T-cell (primary cell): ENCODE results near the gene MRM1. TPM values are rescaled to one million over a fixed set of nuclear protein-coding genes. Genes with fewer than 3 reads are reported as not detected.
A peak's percentile ranks its signal among the peaks of the same experiment; 100 is the strongest.

Experiments
- ATAC-seq, 4 experiments: fragments of 200-7000 bp in 3 of 4; fragments of 150-1000 bp in 1 of 4; cut with Tn5 transposase; replicated peaks in 1 of 4; 1 replicate in 3 of 4; 2 replicates in 1 of 4; pipeline ENCODE4 v1.10.0; 2021; ENCODE audit warnings: moderate library complexity in 3 of 4, mild to moderate bottlenecking in 2 of 4, moderate number of reproducible peaks in 1 of 4
- CTCF ChIA-PET, 2 donors: fragments of 300-600 bp; sonication (Branson Sonifier 250); formaldehyde crosslinking; loops; one replicate each; lab custom pipeline; 2022; ENCODE audit warnings: antibody characterized with exemption in 2 of 2; lab: Charles Lee
- POLR2A ChIA-PET, 2 donors: fragments of 300-600 bp; sonication (Branson Sonifier 250); formaldehyde crosslinking; loops; one replicate each; lab custom pipeline; 2022; ENCODE audit warnings: antibody characterized with exemption in 2 of 2; lab: Charles Lee
- DNase-seq, 35 experiments: peaks; one replicate each; pipeline versions ENCODE4 v3.0.0 to v3.0.0-alpha.2; 2013 to 2023
- H3K27ac ChIP-seq: one replicate; pipeline ENCODE4 v1.5.1; 2013; ENCODE audit warnings: low read length
- H3K27me3 ChIP-seq, 2 experiments: replicated peaks in 1 of 2; 1 replicate in 1 of 2; 2 replicates in 1 of 2; pipeline versions ENCODE4 v1.6.1 to v1.7.0; 2013; ENCODE audit warnings: low read length in 1 of 2, mixed read lengths in 1 of 2; ENCODE audit not compliant: control insufficient read depth in 2 of 2, insufficient read depth in 2 of 2; ENCODE audit errors: extremely low read depth in 1 of 2
- H3K36me3 ChIP-seq, 2 donors: 1 replicate in 1 of 2; 2 replicates in 1 of 2; pipeline versions ENCODE4 v1.6.1 to v1.7.0; 2013; ENCODE audit warnings: low read length in 1 of 2; ENCODE audit not compliant: control insufficient read depth in 2 of 2, insufficient read depth in 1 of 2; ENCODE audit errors: extremely low read depth in 1 of 2
- H3K4me1 ChIP-seq, 2 experiments: 1 replicate in 1 of 2; 2 replicates in 1 of 2; pipeline versions ENCODE4 v1.6.1 to v1.7.0; 2013; ENCODE audit warnings: low read length in 2 of 2, mixed read lengths in 1 of 2; ENCODE audit not compliant: insufficient read depth in 2 of 2, control insufficient read depth in 1 of 2; ENCODE audit errors: extremely low read depth in 1 of 2
- H3K4me3 ChIP-seq, 2 donors: 1 replicate in 1 of 2; 2 replicates in 1 of 2; pipeline versions ENCODE4 v1.5.1 to v1.7.0; 2013; ENCODE audit warnings: mild to moderate bottlenecking in 2 of 2, low read length in 1 of 2, moderate library complexity in 1 of 2; ENCODE audit not compliant: control insufficient read depth in 1 of 2; ENCODE audit errors: extremely low read depth in 1 of 2
- H3K9me3 ChIP-seq: 2 replicates; pipeline ENCODE4 v1.7.0; 2013
- H3K27ac Mint-ChIP-seq, 2 donors: one replicate each; pipeline ENCODE4 v1.8.0; 2020 to 2021; ENCODE audit warnings: mild to moderate bottlenecking in 2 of 2, mixed read lengths in 2 of 2
- H3K27me3 Mint-ChIP-seq, 2 donors: one replicate each; pipeline ENCODE4 v1.8.0; 2021 to 2022; ENCODE audit warnings: mixed read lengths in 2 of 2
- H3K36me3 Mint-ChIP-seq: one replicate; pipeline ENCODE4 v1.8.0; 2021; ENCODE audit warnings: mixed read lengths
- H3K4me1 Mint-ChIP-seq, 3 donors: one replicate each; pipeline ENCODE4 v1.8.0; 2020 to 2022; ENCODE audit warnings: mixed read lengths in 3 of 3, mild to moderate bottlenecking in 1 of 3
- H3K4me3 Mint-ChIP-seq, 3 donors: one replicate each; pipeline ENCODE4 v1.8.0; 2020 to 2022; ENCODE audit warnings: mild to moderate bottlenecking in 3 of 3, mixed read lengths in 3 of 3, moderate library complexity in 3 of 3
- H3K9me3 Mint-ChIP-seq, 3 donors: one replicate each; pipeline ENCODE4 v1.8.0; 2020 to 2022; ENCODE audit warnings: mixed read lengths in 3 of 3
- WGBS: methylation state at CpG from one replicate; pipeline ENCODE4 v1.1.5; 2013; ENCODE audit warnings: missing lambda C conversion rate; ENCODE audit not compliant: insufficient coverage; 5-methylcytosine and 5-hydroxymethylcytosine counted together
- total RNA-seq, 35 experiments: library from RNA in 6 of 35; stranded (reverse) in 6 of 35; fragments of 120-200 nt in 1 of 35; gene quantifications; one replicate each; pipeline versions ENCODE4 v1.2.1 to v1.2.4 and lab custom pipeline; 2013 to 2026

MRM1 gene
- total RNA-seq, 5 donors from 2014 or later (not counting 1 experiment from before 2014, with no cell fraction given) = 2.3 to 18.2 (median 15.4) TPM

DNA sequence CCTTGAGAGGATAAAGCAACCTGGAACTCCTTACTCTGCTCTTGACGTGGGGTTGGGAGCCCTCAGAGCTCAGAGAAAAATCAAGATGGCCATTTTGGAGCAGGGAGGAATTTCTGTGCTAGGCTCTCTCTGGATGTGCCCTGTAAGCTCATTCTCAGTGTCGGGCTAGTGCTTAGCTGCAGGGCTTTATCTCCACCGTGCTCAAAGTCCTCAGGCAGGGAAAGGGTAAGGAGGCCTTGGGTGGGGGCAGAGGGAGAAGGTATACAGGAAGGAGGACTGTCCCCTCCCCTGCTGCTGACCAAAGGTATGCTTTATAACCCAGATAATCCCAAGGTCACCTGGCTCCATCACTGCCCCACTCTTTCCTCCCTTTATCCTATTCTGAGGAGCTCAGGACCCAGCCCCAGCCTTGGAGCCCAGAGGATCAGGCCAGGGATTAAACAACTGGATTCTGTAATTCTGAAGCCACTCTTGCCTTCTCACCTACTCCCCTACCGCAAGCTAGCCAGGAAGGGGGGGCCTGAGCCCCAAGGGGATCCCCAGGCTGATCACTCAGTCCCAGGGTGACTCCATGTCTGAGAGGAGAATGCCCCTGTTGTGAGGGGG is 8.6 kb upstream of the MRM1 start:
- ATAC-seq (no peak), DNase-seq (peak in 2 of 35 experiments; percentile 18 to 22)
- no peaks in the 10 kb centered on the region for H3K27me3 Mint-ChIP-seq
- peaks cover 5% of the 10 kb centered on the region for H3K36me3 Mint-ChIP-seq
- CTCF ChIA-PET = interaction anchor here in 1 of 2 donors (1.4 kb wide), 1 partner anchor 8 kb away, joined by 7 read pairs; the partner anchor contains the start of gene MRM1
- H3K9me3 Mint-ChIP-seq = no peaks in the 10 kb centered on the region
- H3K4me1 ChIP-seq = peaks cover 2 to 21% of the 10 kb centered on the region in 2 experiments
- peak overlapping the region; percentile 42 to 53 for H3K4me3 ChIP-seq
- peaks cover 23 to 31% (median 24%) of the 10 kb centered on the region in 3 donors for H3K4me1 Mint-ChIP-seq
- peaks cover 0 to 13% of the 10 kb centered on the region in 2 donors for H3K36me3 ChIP-seq
- WGBS = 92% methylated on average over 2 of the region's 4 CpGs
- peak overlapping the region; percentile 65 to 80 (median 79) for H3K4me3 Mint-ChIP-seq
- H3K27me3 ChIP-seq = peaks cover 0 to 14% of the 10 kb centered on the region in 2 experiments
- no peaks in the 10 kb centered on the region for H3K9me3 ChIP-seq
- H3K27ac ChIP-seq = no peak overlapping the region
- no peak overlapping the region for H3K27ac Mint-ChIP-seq
- POLR2A ChIA-PET = interaction anchor here in 1 of 2 donors (0.6 kb wide), 1 partner anchor 28 kb away, joined by 4 read pairs; no protein-coding TSS in a partner anchor

DNA sequence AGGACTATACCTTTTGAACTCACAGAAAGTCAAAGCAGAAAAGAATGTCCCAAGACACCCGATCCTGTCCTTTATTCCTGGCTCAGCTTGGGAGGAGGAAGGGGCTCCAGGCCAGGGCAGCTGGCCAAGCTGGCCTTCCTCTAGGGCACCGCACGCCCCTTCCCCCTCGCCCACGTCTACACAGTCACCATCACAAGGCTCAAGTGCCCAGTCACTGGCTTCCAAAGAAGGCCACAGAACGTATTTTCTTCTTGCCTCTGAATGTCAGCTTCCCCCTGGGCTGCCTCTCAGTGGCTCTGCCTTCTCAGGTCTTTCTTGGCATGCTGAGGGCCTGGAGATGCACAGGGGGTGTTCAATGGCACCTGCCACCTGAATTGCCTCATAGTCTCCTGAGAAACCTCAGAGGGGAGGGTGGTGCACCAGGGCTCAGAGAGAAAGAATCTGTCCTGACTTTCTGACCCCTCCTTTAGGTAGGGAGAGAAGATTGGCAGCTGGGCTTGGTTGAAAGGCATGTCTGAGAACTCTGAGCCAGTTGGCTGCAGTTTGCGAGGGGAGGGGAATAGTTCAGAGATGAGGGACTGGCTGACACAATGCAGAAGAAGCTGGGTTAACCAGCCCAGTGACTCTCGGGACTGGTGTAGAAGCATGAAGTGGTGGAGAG is 7.6 kb upstream of the MRM1 start:
- Mint-ChIP-seq H3K27me3 (no peaks in the 10 kb centered on the region), H3K9me3 (no peaks in the 10 kb centered on the region), H3K27ac (no peak overlapping the region), H3K4me1 (peaks cover 23 to 31% (median 24%) of the 10 kb centered on the region in 3 donors), H3K4me3 (peak overlapping the region in 1 of 3 donors; percentile 79), H3K36me3 (peaks cover 2% of the 10 kb centered on the region)
- ChIA-PET POLR2A (no interaction called here), CTCF (interaction anchor here in 1 of 2 donors (0.7 kb wide), 1 partner anchor 59 kb away, joined by 3 read pairs; the partner anchor contains the start of genes MYO19 and PIGW)
- ATAC-seq = no peak
- H3K27ac ChIP-seq = no peak overlapping the region
- DNase-seq = peak in 1 of 35 experiments; percentile 21
- no peak overlapping the region for H3K4me3 ChIP-seq
- WGBS = 82% methylated on average over 6 of the region's 8 CpGs
- H3K9me3 ChIP-seq = no peaks in the 10 kb centered on the region
- H3K27me3 ChIP-seq = peaks cover 0 to 14% of the 10 kb centered on the region in 2 experiments
- H3K36me3 ChIP-seq = peaks cover 0 to 7% of the 10 kb centered on the region in 2 donors
- H3K4me1 ChIP-seq = peaks cover 2 to 21% of the 10 kb centered on the region in 2 experiments

DNA sequence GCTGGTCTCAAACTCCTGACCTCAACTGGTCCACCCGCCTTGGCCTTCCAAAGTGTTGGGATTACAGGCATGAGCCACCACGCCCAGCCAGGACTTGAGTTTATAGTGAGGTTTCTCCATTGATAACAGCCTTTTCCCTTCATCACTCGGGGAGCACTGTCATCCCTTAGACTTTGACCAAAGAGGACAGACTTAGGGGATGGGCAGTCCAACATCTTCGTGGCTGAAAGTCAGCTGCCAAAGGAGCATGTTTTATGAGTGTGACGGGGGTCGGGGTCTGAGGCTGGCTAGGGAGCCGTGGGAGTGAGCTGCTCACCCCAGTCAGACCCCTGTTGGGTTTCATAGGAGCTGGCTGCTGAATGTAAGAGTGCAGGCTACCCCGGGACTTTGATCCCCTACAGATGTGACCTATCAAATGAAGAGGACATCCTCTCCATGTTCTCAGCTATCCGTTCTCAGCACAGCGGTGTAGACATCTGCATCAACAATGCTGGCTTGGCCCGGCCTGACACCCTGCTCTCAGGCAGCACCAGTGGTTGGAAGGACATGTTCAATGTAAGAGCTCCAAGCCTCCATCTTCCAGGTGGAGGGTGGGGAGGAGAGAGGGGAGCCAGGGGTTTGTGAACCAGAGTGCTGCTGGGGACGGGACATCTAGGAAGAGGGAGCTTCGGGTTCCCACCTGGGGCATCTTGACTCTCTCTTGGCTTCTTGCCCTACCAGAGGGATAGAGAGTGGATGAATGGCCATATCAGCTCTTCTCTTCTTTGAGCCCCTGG is 6.6 kb upstream of the MRM1 start:
- POLR2A ChIA-PET = interaction anchor here (0.6 kb wide), 3 partner anchors 35 to 108 kb away, joined by 3 to 4 read pairs (median 3); no protein-coding TSS in a partner anchor

DNA sequence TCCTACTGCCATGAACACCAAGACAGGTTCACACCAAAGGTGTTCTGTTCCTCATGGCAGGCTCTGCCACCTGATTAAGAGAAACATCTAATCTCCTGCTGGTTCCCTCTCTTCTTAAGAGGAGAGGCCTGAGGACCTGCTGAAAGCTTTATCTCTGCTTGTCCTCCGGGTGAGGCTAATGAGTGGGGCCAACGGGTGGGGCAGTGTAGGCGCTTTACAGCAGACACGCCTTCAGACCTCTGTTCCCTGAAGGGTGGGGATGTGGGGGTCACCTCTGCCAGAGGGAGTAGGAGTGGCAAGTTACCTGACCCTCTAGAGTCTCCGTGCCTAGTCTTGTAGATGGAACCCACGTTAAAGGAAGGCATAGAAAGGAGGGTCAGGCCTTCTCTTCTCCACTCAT is 4.2 kb upstream of the MRM1 start:
- no peaks in the 10 kb centered on the region for H3K36me3 Mint-ChIP-seq
- no peak overlapping the region for H3K27ac Mint-ChIP-seq

More for the DNA sequence above, 6.6 kb upstream of the MRM1 start:
- Histone ChIP-seq H3K36me3 (no peaks in the 10 kb centered on the region), H3K4me1 (peaks cover 2 to 21% of the 10 kb centered on the region in 2 experiments), H3K27me3 (peaks cover 0 to 14% of the 10 kb centered on the region in 2 experiments), H3K9me3 (no peaks in the 10 kb centered on the region), H3K27ac (no peak overlapping the region), H3K4me3 (no peak overlapping the region)
- H3K4me1 Mint-ChIP-seq = peaks cover 21 to 31% (median 23%) of the 10 kb centered on the region in 3 donors
- H3K9me3 Mint-ChIP-seq = no peaks in the 10 kb centered on the region
- CTCF ChIA-PET = no interaction called here
- no peaks in the 10 kb centered on the region for H3K27me3 Mint-ChIP-seq
- 100% methylated on average over 1 of the region's 13 CpGs for WGBS
- H3K27ac Mint-ChIP-seq = no peak overlapping the region
- H3K4me3 Mint-ChIP-seq = no peak overlapping the region
- no peaks in the 10 kb centered on the region for H3K36me3 Mint-ChIP-seq
- ATAC-seq (no peak), DNase-seq (no peak)

DNA sequence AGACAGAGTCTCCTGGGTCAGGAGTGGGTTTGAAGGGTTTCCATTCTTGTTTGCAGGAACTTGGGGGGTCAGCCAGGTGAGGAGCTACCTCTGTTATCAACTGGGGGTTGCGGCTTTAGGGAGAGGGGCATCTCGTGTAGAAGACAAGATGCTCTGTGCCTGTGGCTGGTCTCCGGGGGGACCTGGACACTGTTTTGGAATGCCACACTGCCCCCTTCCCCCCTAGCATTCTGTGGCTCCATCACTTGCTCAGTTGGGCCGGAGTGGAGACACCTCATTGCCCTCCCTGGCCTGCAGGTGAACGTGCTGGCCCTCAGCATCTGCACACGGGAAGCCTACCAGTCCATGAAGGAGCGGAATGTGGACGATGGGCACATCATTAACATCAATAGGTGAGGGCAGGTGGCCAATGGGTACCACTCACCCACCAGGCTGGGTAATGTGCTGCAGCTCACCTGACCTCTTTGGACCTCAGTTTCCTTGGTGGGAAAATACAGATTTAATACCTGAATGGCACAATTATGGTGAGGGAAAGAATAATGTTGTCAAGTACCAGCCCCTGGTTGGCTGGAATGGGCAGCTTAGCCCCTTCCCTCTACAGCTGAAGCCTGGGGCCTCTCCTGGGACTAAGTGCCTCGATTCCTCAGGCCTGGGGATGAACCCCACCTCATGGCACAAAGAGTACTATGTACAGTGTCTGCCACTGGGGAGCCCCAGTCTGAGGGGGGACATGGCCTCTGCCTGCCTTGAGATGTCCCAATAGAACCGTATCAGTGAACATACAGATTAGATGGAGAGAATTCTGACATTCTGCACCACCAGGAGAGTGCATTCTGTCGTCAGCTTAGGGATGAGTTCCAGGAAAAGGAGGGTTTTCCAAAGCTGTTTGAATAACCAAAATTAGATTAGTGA is 3.3 kb upstream of the MRM1 start:
- Histone ChIP-seq H3K27me3 (peaks cover 0 to 4% of the 10 kb centered on the region in 2 experiments), H3K27ac (no peak overlapping the region), H3K9me3 (no peaks in the 10 kb centered on the region), H3K4me1 (peaks cover 5 to 25% of the 10 kb centered on the region in 2 experiments), H3K4me3 (no peak overlapping the region), H3K36me3 (no peaks in the 10 kb centered on the region)
- Mint-ChIP-seq H3K9me3 (no peaks in the 10 kb centered on the region), H3K4me1 (peaks cover 20 to 26% (median 24%) of the 10 kb centered on the region in 3 donors), H3K4me3 (peak overlapping the region in 1 of 3 donors; percentile 13), H3K36me3 (no peaks in the 10 kb centered on the region), H3K27ac (no peak overlapping the region), H3K27me3 (no peaks in the 10 kb centered on the region)
- POLR2A ChIA-PET = no interaction called here
- CTCF ChIA-PET = no interaction called here
- DNase-seq (no peak), ATAC-seq (no peak)
- WGBS = 86% methylated on average over 5 of the region's 11 CpGs

More for the DNA sequence above, 4.2 kb upstream of the MRM1 start:
- Histone ChIP-seq H3K4me3 (no peak overlapping the region), H3K36me3 (no peaks in the 10 kb centered on the region), H3K27ac (no peak overlapping the region), H3K27me3 (peaks cover 0 to 13% of the 10 kb centered on the region in 2 experiments), H3K4me1 (peaks cover 5 to 25% of the 10 kb centered on the region in 2 experiments), H3K9me3 (no peaks in the 10 kb centered on the region)
- no peaks in the 10 kb centered on the region for H3K27me3 Mint-ChIP-seq
- ChIA-PET POLR2A (no interaction called here), CTCF (no interaction called here)
- H3K4me1 Mint-ChIP-seq = peaks cover 19 to 26% (median 24%) of the 10 kb centered on the region in 3 donors
- DNase-seq (no peak), ATAC-seq (no peak)
- H3K9me3 Mint-ChIP-seq = no peaks in the 10 kb centered on the region
- no peak overlapping the region for H3K4me3 Mint-ChIP-seq
- WGBS = 75% methylated on average over 4 of the region's 6 CpGs
